HEK293T (cell line): ENCODE measurements around the gene RAPGEF1.

Experiments used
- FOXK2 ChIP-seq: fragments of 450-650 bp; IDR thresholded peaks from 2 replicates; pipeline ENCODE4 v1.6.1; 2016; ENCODE audit warnings: mild to moderate bottlenecking
- FOXM1 ChIP-seq: fragments of 450-650 bp; IDR thresholded peaks from 2 replicates; pipeline ENCODE4 v1.6.1; 2017; ENCODE audit warnings: mild to moderate bottlenecking, borderline replicate concordance
- HDGF ChIP-seq: fragments of 450-650 bp; IDR thresholded peaks from 2 replicates; pipeline ENCODE4 v1.6.1; 2017; ENCODE audit warnings: antibody characterized with exemption, borderline replicate concordance
- NFRKB ChIP-seq: fragments of 450-650 bp; IDR thresholded peaks from 2 replicates; pipeline ENCODE4 v1.6.1; 2016; ENCODE audit warnings: mild to moderate bottlenecking, moderate library complexity
- SP1 ChIP-seq: fragments of 450-650 bp; IDR thresholded peaks from 2 replicates; pipeline ENCODE4 v1.6.1; 2017
- SUZ12 ChIP-seq: fragments of 450-650 bp; IDR thresholded peaks from 2 replicates; pipeline ENCODE4 v1.6.1; 2016; ENCODE audit warnings: mild to moderate bottlenecking

DNA sequence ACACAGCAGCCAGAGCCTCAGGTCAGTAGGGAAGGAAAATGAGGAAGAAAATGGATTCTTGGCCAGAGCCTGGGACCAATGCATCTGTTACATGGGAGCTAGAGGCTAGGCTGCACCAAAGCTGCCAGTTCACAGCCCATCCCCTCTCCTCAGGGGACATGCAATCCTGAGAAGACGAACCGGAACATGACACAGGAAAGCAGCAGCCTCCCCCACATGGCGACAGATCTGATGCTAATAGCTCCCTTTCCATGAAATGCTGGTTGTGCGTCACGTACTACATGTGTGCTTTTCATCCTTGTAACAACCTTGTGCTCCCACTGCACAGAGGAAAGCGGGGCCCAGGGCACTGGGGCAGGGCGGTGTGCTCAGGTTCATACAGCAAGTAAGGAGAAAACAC, 127.0 kb downstream of the RAPGEF1 start:
- TF ChIP-seq FOXK2, result no peak
- TF ChIP-seq SP1, result no peak
- no peak for TF ChIP-seq NFRKB
- TF ChIP-seq SUZ12, result no peak
- TF ChIP-seq HDGF, result no peak
- no peak for TF ChIP-seq FOXM1
